Right lobe of liver (tissue), 6 donors: ENCODE measurements around the gene PFN3. TPM values are rescaled to one million over a fixed set of nuclear protein-coding genes. Genes with fewer than 3 reads are reported as not detected.

Source experiments
- ATAC-seq, 4 donors: fragments of 200-7000 bp; cut with Tn5 transposase; one replicate each; pipeline ENCODE4 v1.9.1; 2020; ENCODE audit warnings: mild to moderate bottlenecking in 4 of 4, moderate library complexity in 4 of 4
- DNase-seq, 3 donors: peaks; one replicate each; pipeline ENCODE4 v3.0.0-alpha.2; 2020
- H3K27ac ChIP-seq, 3 donors: fragments of 200-600 bp; one replicate each; pipeline ENCODE4 v1.8.0; 2022
- H3K27me3 ChIP-seq, 2 donors: fragments of 200-600 bp; one replicate each; pipeline ENCODE4 v1.8.0; 2022
- H3K36me3 ChIP-seq, 4 donors: fragments of 200-600 bp; sonication (generic) in 1 of 4; one replicate each; pipeline versions ENCODE4 v1.5.1 to v1.8.0; 2017 to 2022; ENCODE audit warnings: control low read depth in 1 of 4
- H3K4me1 ChIP-seq, 4 donors: fragments of 200-600 bp; sonication (generic) in 1 of 4; one replicate each; pipeline versions ENCODE4 v1.5.1 to v1.8.0; 2017 to 2022; ENCODE audit warnings: control low read depth in 1 of 4
- H3K4me3 ChIP-seq, 3 donors: fragments of 200-600 bp; one replicate each; pipeline ENCODE4 v1.8.0; 2022
- H3K9me3 ChIP-seq, 4 donors: fragments of 200-600 bp; sonication (generic) in 1 of 4; one replicate each; pipeline versions ENCODE4 v1.5.1 to v1.8.0; 2017 to 2022; ENCODE audit warnings: control low read depth in 1 of 4
- CTCF ChIP-seq, 4 donors: fragments of 200-600 bp in 3 of 4; fragments of 450-650 bp in 1 of 4; IDR thresholded peaks; one replicate each; pipeline versions ENCODE4 v1.5.1 to v1.8.0; 2016 to 2022; ENCODE audit warnings: antibody characterized with exemption in 4 of 4, mild to moderate bottlenecking in 2 of 4
- POLR2A ChIP-seq: fragments of 450-650 bp; IDR thresholded peaks from one replicate; pipeline ENCODE4 v1.6.1; 2017; ENCODE audit warnings: antibody characterized with exemption, mild to moderate bottlenecking
- WGBS: methylation state at CpG from one replicate; pipeline ENCODE4 v1.1.6; 2018; ENCODE audit warnings: low coverage, low lambda C conversion rate; ENCODE audit not compliant: insufficient coverage; ENCODE audit errors: missing lambda C conversion rate; 5-methylcytosine and 5-hydroxymethylcytosine counted together
- intact Hi-C, 2 donors: fragments of 100-400 bp; cut with DNase I; formaldehyde crosslinking; loops; one replicate each; pipeline versions ENCODE4 v1.11.2 to v1.14.1; 2022
- total RNA-seq, 6 experiments: library from RNA; depleted of rRNA in 2 of 6; stranded (reverse); fragments of >200 nt in 2 of 6; fragmentation: NEBNext Ultra II Directional in 3 of 6; extraction: Animal tissue kit (Norgen Biotek cat#: 25700) in 3 of 6; gene quantifications; one replicate each; pipeline versions ENCODE4 v1.1.0 to v1.2.4, GENCODE V29; 2016 to 2023
- donor health status: DM: no; HTN: yes; CAD: no.
- donor health status: DM: no; HTN: no; CAD: no.
- donor health status: DM: no; HTN: no; CAD: no.
- donor health status: DM: no; HTN: yes; CAD: no.
- donor health status: DM: no; HTN: yes; CAD: no.

Gene PFN3
- total RNA-seq, 6 experiments from 2014 or later = not detected

DNA sequence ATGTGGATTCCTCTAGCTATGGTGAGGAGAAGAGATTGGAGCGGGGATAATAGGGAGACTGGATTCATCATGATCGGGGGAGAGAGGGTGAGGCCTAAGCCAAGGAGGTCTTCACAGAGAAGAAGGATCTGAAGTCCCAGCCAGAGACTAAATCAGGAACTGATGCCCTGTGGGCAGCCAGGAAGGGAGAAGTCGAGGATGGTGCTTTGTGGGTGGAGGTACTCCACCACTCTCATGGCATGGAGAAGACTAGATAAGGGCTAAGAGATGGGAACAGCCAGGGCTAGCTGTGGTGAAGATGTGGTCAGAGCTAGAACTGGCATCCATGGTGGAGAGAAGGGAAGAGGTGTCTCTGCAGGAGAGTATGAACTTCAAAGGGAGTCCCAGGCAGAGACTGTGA lies 45.8 kb downstream of the PFN3 start:
- Histone ChIP-seq H3K4me3 (peak overlapping the region in 2 of 3 donors; percentile 8 to 14), H3K9me3 (no peaks in the 10 kb centered on the region), H3K27ac (peak overlapping the region; percentile 71 to 94 (median 89)), H3K27me3 (no peaks in the 10 kb centered on the region), H3K36me3 (peaks cover 0 to 1% (median 0%) of the 10 kb centered on the region in 4 donors), H3K4me1 (peaks cover 0 to 74% (median 23%) of the 10 kb centered on the region in 4 donors)
- ATAC-seq = no peak
- intact Hi-C loops = no loop called here
- WGBS = 77% methylated on average over 3 of the region's 3 CpGs
- TF ChIP-seq CTCF (IDR thresholded peaks at IDR 0.05) (no peak), POLR2A (no peak)
- peak in 2 of 3 donors; percentile 14 to 21 for DNase-seq

- peak overlapping the region in 2 of 3 donors; percentile 8 to 14 for H3K4me3 ChIP-seq
- H3K4me1 ChIP-seq = peaks cover 0 to 74% (median 23%) of the 10 kb centered on the region in 4 donors
- peak overlapping the region; percentile 71 to 94 (median 89) for H3K27ac ChIP-seq
- ATAC-seq = peak; percentile 12 to 51 (median 30)
- intact Hi-C loops = no loop called here
- DNase-seq = peak in 1 of 3 donors; percentile 14
- H3K9me3 ChIP-seq = no peaks in the 10 kb centered on the region
- peaks cover 0 to 3% (median 0%) of the 10 kb centered on the region in 4 donors for H3K36me3 ChIP-seq
- H3K27me3 ChIP-seq = no peaks in the 10 kb centered on the region
- no peak for TF ChIP-seq CTCF (IDR thresholded peaks at IDR 0.05)
- peak; percentile 71 for TF ChIP-seq POLR2A
- WGBS = 46% methylated on average over 3 of the region's 3 CpGs
These were observed 46.2 kb downstream of the PFN3 start for GRCh38 chr5:177354256-177354655.

- Histone ChIP-seq H3K27me3 (no peaks in the 10 kb centered on the region), H3K4me1 (peaks cover 0 to 71% (median 21%) of the 10 kb centered on the region in 4 donors), H3K4me3 (no peak overlapping the region), H3K27ac (peak overlapping the region in 1 of 3 donors; percentile 71), H3K36me3 (peaks cover 0 to 6% (median 0%) of the 10 kb centered on the region in 4 donors), H3K9me3 (no peaks in the 10 kb centered on the region)
- ATAC-seq (no peak), DNase-seq (peak in 1 of 3 donors; percentile 5)
- 50% methylated on average over 1 of the region's 5 CpGs for WGBS
- TF ChIP-seq CTCF (IDR thresholded peaks at IDR 0.05) (no peak), POLR2A (no peak)
- intact Hi-C loops = no loop called here
These were observed 47.4 kb downstream of the PFN3 start for GRCh38 chr5:177353093-177353492.

DNA sequence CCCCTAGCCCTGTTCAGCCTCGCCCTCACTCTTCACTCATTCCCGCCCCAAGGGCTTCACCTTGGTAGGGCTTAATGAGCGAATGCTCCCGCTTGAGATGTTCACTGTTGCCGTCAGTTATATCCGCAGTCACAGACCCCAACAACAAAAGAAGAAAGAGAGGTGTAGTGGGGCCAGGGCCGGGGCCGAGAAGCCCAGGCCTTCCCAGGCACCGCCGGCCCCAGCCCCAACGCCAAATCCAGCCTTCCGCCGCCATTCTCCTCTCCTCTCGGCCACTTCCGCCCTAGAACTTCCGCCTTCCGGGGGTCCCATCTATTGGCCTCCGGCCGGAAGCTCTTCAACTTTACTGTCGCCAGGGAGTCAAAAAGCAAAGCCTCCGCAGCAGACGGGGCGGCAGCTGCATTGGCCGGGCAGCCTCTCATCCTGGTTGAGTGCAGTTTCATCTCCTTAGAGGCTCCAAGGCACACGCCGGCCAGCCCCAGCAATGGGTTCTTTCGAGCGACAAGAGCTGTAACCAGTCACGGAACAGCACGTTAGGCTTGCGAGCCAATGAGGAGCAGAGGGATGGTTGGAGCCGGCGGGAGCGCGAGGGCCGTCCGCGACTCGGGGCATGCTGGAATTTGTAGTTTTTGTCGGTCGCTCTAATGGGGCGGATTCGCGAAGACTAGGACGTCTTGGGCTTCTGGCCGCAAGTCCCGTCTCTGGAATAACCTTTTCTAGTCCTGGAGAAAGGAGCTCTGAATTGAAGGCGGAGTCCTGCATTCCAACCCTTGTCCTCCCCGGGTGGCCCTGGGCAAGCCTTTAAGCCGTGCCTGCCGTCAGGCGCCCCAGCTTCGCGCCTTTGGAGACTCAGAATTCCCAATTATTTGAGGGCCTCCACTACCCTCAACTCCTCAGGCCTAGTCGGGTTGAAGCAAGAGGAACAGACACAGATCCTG lies 48.8 kb downstream of the PFN3 start, which contains the start of gene LMAN2:
Gene LMAN2 (minus strand): TSS at position 277 of the 938 bp plus-strand sequence. CDS start 21 bp downstream, at position 256.
- TF ChIP-seq POLR2A (peak; percentile 50), CTCF (IDR thresholded peaks at IDR 0.05) (no peak)

More for the DNA sequence above, 48.8 kb downstream of the PFN3 start, which contains the start of gene LMAN2:
- WGBS = 3% methylated on average over 16 of the region's 55 CpGs
- Histone ChIP-seq H3K36me3 (peaks cover 0 to 7% (median 0%) of the 10 kb centered on the region in 4 donors), H3K9me3 (no peaks in the 10 kb centered on the region), H3K4me1 (peaks cover 0 to 72% (median 27%) of the 10 kb centered on the region in 4 donors), H3K27ac (peak within 1 kb of the TSS; percentile 78 to 85 (median 81)), H3K27me3 (no peaks in the 10 kb centered on the region), H3K4me3 (peak within 1 kb of the TSS; percentile 72 to 96 (median 85))
- intact Hi-C loops = no loop called here
- DNase-seq (peak; percentile 92 to 96 (median 94)), ATAC-seq (peak; percentile 87 to 97 (median 93))
